Omental fat pad (tissue), 4 donors: Measurements from ENCODE around the gene MEI1. TPM values are rescaled to one million over a fixed set of nuclear protein-coding genes. Genes with fewer than 3 reads are reported as not detected.

ENCODE experiments used
- ATAC-seq: fragments of 150-250 bp; one replicate; pipeline ENCODE4 v1.9.1; 2016; ENCODE audit warnings: mild to moderate bottlenecking, moderate library complexity; ENCODE audit not compliant: low FRiP score
- DNase-seq: peaks from one replicate; pipeline ENCODE4 v3.0.0-alpha.2; 2019; ENCODE audit warnings: low spot score
- total RNA-seq, 4 donors: library from RNA; depleted of rRNA; stranded (reverse); fragments of >200 nt; gene quantifications; one replicate each; pipeline ENCODE4 v1.1.0, GENCODE V29; 2016
- TF ChIP-seq, protein P1 (sequence below), 3 donors: fragments of 450-650 bp; IDR thresholded peaks; one replicate each; pipeline ENCODE4 v1.5.1; 2016 to 2017; ENCODE audit warnings: antibody characterized with exemption in 3 of 3, mild to moderate bottlenecking in 3 of 3, moderate library complexity in 2 of 3

Gene MEI1
- total RNA-seq, 4 donors from 2014 or later, result 2.3 to 16.9 (median 2.6) TPM

DNA sequence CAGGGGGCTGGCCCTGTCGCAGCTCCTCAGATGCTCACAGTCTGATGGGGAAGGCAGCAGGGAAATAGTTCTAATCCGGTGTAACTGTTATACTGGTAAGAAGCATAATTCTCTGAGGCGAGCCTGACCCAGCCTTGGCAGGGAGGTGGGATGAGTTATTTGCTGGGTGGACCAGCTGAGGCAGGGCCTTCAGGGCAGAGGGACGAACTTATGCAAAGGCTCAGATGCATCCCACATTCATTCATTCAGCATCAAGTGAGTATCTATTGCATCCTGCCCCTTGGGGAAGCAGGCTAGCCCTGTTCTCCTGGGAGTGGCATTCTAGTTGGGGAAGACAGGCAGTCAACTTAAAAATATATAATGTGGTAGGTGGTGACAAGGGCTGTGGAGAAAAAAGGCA is 120.0 kb downstream of the MEI1 start:
- TF ChIP-seq, protein P1, sequence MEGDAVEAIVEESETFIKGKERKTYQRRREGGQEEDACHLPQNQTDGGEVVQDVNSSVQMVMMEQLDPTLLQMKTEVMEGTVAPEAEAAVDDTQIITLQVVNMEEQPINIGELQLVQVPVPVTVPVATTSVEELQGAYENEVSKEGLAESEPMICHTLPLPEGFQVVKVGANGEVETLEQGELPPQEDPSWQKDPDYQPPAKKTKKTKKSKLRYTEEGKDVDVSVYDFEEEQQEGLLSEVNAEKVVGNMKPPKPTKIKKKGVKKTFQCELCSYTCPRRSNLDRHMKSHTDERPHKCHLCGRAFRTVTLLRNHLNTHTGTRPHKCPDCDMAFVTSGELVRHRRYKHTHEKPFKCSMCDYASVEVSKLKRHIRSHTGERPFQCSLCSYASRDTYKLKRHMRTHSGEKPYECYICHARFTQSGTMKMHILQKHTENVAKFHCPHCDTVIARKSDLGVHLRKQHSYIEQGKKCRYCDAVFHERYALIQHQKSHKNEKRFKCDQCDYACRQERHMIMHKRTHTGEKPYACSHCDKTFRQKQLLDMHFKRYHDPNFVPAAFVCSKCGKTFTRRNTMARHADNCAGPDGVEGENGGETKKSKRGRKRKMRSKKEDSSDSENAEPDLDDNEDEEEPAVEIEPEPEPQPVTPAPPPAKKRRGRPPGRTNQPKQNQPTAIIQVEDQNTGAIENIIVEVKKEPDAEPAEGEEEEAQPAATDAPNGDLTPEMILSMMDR (IDR thresholded peaks at IDR 0.05), result no peak
- DNase-seq (no peak), ATAC-seq (no peak)

DNA sequence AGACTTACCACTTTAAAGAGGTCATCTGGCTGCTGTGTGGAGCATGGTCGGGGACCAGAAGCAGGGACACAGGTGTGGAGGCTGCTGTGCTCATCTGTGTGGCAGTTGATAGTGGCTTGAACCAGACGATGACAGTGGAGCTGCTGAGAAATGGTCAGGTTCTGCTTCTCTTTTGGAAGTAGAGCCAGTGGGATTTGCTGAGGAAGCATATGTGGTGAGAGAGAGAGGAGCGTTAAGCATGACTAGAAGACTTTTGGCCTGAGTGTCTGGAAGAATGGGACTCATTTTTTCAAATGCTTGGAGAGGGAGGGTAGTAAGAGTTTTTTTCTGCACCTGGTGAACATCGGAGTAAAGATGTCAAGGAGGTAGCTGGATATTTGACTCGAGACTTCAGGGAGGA is 121.1 kb downstream of the MEI1 start:
- ATAC-seq (no peak), DNase-seq (no peak)
- TF ChIP-seq, protein P1 (IDR thresholded peaks at IDR 0.05), result no peak

DNA sequence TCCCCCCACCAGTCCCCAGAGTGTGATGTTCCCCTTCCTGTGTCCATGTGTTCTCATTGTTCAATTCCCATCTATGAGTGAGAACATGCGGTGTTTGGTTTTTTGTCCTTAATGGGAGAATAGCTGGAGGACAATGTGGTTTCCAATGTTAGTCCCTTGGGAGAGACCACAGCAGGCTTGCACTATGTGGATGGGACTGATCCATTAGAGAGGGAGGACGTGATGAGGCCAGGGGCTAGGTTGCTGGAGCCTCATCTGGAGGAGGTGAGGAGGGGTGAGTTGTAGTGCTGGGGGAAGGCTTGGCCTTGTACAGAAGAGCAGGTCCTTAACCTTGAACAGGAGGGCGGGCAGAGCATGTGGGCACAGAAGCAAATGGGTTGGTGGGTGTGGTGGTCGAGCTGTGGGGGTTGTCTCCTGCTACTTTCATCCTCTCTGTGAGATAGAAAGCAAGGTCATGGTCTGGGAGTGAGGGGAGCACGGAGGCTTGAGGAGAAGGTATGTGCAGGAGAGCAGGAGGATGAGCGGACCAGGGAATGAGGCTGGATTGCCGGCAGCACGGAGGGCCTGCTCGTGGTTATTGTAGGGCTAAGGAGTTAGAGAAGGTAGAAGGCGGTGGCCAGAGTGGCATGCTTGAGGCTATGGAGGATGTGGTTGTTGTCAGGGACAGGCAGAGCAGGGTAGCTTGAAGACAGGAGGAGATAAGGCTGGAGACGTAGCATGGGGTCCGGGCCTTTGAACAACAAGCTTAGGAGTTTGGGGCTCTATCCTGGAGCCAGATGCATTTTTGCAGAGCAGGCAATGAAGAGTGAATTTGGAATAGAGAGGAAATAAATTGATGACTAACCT is 122.4 kb downstream of the MEI1 start:
- ATAC-seq, result no peak
- no peak for DNase-seq
- TF ChIP-seq, protein P1 (IDR thresholded peaks at IDR 0.05), result no peak

DNA sequence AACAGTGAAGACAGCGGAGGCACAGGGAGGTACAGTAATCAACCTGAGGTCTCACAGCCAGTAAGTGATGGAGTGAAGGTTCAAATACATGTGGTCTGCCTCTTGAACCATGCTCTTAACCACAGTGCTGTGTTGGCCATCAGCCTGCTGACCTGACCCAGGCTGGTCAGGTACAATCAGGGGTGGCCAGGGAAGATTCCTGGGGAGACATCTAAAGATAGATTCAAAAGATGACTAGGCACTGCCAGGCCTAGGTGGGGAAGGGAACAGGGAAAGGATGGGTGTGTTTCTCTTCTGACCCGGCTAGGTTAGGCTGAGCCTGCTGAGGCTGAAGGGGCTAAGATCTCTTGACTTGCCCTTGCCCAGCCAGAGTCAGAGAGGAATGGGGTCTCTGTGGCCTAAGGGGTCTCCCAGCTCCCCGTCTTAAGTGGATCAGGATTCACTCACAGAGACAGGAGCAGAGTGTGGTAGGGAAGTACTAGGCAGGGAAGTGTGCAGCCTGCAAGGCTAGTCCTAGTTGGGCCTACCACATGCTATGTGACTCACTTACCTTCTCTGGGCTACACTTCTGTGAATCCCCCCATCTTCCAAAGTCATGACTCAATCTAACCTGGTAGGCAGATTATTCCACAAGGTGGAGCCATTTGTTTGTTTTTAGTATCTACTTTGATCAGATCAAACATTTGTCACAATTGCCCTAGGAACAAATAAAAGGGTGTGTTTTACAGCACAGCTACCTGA is 123.2 kb downstream of the MEI1 start:
- peak; percentile 64 for ATAC-seq

DNA sequence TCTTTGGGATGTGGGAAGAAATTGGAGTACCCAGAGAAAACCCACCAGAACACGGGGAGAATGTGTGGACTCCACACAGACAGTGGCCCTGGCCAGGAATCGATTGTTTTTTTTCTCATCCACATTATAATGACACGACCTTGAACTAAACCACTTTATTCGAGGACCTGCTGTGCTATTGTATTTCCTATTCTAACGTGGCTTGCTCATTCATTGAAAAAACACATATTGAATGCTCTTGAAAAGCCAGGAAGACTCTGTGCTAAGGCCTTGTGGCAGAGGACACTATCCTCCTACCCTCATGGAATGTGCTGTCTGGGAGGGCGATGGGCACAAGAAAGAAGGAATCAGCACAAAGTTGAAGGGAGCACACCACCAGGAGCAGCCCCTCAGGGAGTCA is 124.5 kb downstream of the MEI1 start:
- DNase-seq, result no peak
- TF ChIP-seq, protein P1 (IDR thresholded peaks at IDR 0.05), result no peak
- ATAC-seq, result no peak

More for the DNA sequence above, 123.2 kb downstream of the MEI1 start:
- TF ChIP-seq, protein P1 (IDR thresholded peaks at IDR 0.05), result no peak
- no peak for DNase-seq

DNA sequence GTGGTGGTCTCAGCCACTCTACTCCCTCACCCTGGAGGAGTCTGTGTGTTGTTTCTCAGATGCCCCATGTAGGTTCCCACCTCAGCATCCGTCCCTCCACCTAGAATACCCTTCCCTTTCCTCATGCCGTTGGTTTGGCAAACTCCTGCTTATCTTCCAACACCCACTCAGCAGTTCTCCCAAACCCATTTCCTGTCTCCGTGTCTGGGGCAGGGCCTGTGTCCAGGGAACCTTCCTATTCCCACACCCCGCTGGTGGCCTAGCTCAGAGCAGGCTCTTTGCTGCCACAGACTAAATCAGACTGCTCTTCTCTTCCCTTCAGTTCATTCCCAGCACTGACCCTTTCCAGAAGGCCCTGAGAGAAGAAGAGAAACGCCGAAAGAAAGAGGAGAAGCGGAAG is 126.1 kb downstream of the MEI1 start:
- TF ChIP-seq, protein P1 (IDR thresholded peaks at IDR 0.05), result no peak
- DNase-seq, result no peak
- no peak for ATAC-seq
